IMR-90 (cell line): ENCODE measurements around the gene SH3RF2. TPM values are rescaled to one million over a fixed set of nuclear protein-coding genes. Genes with fewer than 3 reads are reported as not detected.
A peak's percentile ranks its signal among the peaks of the same experiment; 100 is the strongest.

Experiments
- ATAC-seq: fragments of 200-7000 bp; cut with Tn5 transposase; 2 replicates; pipeline ENCODE4 v1.9.1; 2020; ENCODE audit warnings: low read depth, mild to moderate bottlenecking, moderate library complexity
- BruUV-seq: library from RNA; stranded (reverse); fragments of 400-500 nt; replicated peaks from 2 replicates; lab custom pipeline; 2021; lab: Mats Ljungman, UMichigan
- CTCF ChIA-PET: fragments of 300-600 bp; formaldehyde crosslinking; extraction: SDS; loops from one replicate; lab custom pipeline; 2021; ENCODE audit warnings: antibody characterized with exemption; lab: Yijun Ruan, JAX
- POLR2A ChIA-PET: fragments of 300-600 bp; sonication (Branson Sonifier 250); formaldehyde crosslinking; loops from one replicate; lab custom pipeline; 2022; ENCODE audit warnings: antibody characterized with exemption; ENCODE audit not compliant: unreplicated experiment; lab: Charles Lee
- DNase-seq: peaks from one replicate; pipeline ENCODE4 v3.0.0; 2013
- H2AFZ ChIP-seq: replicated peaks from 2 replicates; pipeline ENCODE3; 2013; ENCODE audit warnings: low read length, mild to moderate bottlenecking; ENCODE audit not compliant: poor library complexity
- H2AK5ac ChIP-seq: 2 replicates; pipeline ENCODE4 v1.6.1; 2013; ENCODE audit warnings: low read depth, low read length, inconsistent platforms
- H2AK9ac ChIP-seq: replicated peaks from 2 replicates; pipeline ENCODE3; 2013; ENCODE audit warnings: mild to moderate bottlenecking, low read depth, low read length, moderate library complexity; ENCODE audit not compliant: poor library complexity
- H2BK120ac ChIP-seq: 2 replicates; pipeline ENCODE4 v1.6.1; 2013; ENCODE audit warnings: low read depth, low read length, inconsistent platforms
- H2BK15ac ChIP-seq: 3 replicates; pipeline ENCODE4 v1.6.1; 2013; ENCODE audit warnings: low read depth, low read length, inconsistent platforms
- H2BK20ac ChIP-seq: 2 replicates; pipeline ENCODE4 v1.6.1; 2013; ENCODE audit warnings: low read depth, mild to moderate bottlenecking, inconsistent platforms, low read length, moderate library complexity
- H2BK5ac ChIP-seq: 2 replicates; pipeline ENCODE4 v1.6.1; 2013; ENCODE audit warnings: mild to moderate bottlenecking, low read depth, low read length, inconsistent platforms; ENCODE audit not compliant: poor library complexity, severe bottlenecking
- H3K14ac ChIP-seq: replicated peaks from 2 replicates; pipeline ENCODE4 v1.6.1; 2013; ENCODE audit warnings: low read depth, low read length, inconsistent platforms
- H3K18ac ChIP-seq: 2 replicates; pipeline ENCODE4 v1.6.1; 2013; ENCODE audit warnings: low read depth, low read length, control low read depth
- H3K23ac ChIP-seq: 2 replicates; pipeline ENCODE4 v1.6.1; 2013; ENCODE audit warnings: low read depth, low read length, inconsistent platforms
- H3K27ac ChIP-seq: 2 replicates; pipeline ENCODE4 v1.5.1; 2013; ENCODE audit warnings: mild to moderate bottlenecking, control low read depth, low read length; ENCODE audit not compliant: insufficient read depth
- H3K27me3 ChIP-seq: 2 replicates; pipeline ENCODE4 v1.6.1; 2013; ENCODE audit warnings: low read length; ENCODE audit not compliant: control insufficient read depth, insufficient read depth
- H3K36me3 ChIP-seq: 2 replicates; pipeline ENCODE4 v1.6.1; 2013; ENCODE audit warnings: low read length, mixed read lengths; ENCODE audit not compliant: control insufficient read depth, insufficient read depth
- H3K4ac ChIP-seq: 2 replicates; pipeline ENCODE4 v1.6.1; 2013; ENCODE audit warnings: low read depth, low read length, inconsistent platforms
- H3K4me1 ChIP-seq: 2 replicates; pipeline ENCODE4 v1.6.1; 2013; ENCODE audit warnings: low read length, mixed read lengths; ENCODE audit not compliant: control insufficient read depth, insufficient read depth
- H3K4me2 ChIP-seq: 2 replicates; pipeline ENCODE4 v1.6.1; 2013; ENCODE audit warnings: low read depth, mild to moderate bottlenecking, control low read depth, low read length, moderate library complexity
- H3K4me3 ChIP-seq: 2 replicates; pipeline ENCODE4 v1.5.1; 2013; ENCODE audit warnings: low read depth, mild to moderate bottlenecking, control low read depth, low read length, moderate library complexity; ENCODE audit not compliant: insufficient read depth
- H3K56ac ChIP-seq: 2 replicates; pipeline ENCODE4 v1.6.1; 2013; ENCODE audit warnings: low read length, inconsistent platforms; ENCODE audit not compliant: insufficient read depth; ENCODE audit errors: extremely low read depth
- H3K79me1 ChIP-seq, 2 experiments: 2 replicates each; pipeline ENCODE4 v1.6.1; 2013; ENCODE audit warnings: low read length in 2 of 2, inconsistent platforms in 1 of 2, low read depth in 1 of 2
- H3K9ac ChIP-seq: 2 replicates; pipeline ENCODE4 v1.6.1; 2013; ENCODE audit warnings: low read depth, low read length, control low read depth
- H3K9me1 ChIP-seq: 2 replicates; pipeline ENCODE4 v1.6.1; 2013; ENCODE audit warnings: low read length, inconsistent platforms; ENCODE audit not compliant: insufficient read depth
- H3K9me3 ChIP-seq: 2 replicates; pipeline ENCODE4 v1.6.1; 2013; ENCODE audit warnings: low read length; ENCODE audit not compliant: control insufficient read depth, insufficient read depth
- H4K20me1 ChIP-seq: 2 replicates; pipeline ENCODE4 v1.6.1; 2013; ENCODE audit warnings: low read length, inconsistent platforms; ENCODE audit not compliant: insufficient read depth
- H4K5ac ChIP-seq: 2 replicates; pipeline ENCODE4 v1.6.1; 2013; ENCODE audit warnings: mild to moderate bottlenecking, low read depth, low read length, control low read depth
- H4K8ac ChIP-seq, 2 experiments: 2 replicates each; pipeline ENCODE4 v1.6.1; 2013; ENCODE audit warnings: low read depth in 2 of 2, low read length in 2 of 2, control low read depth in 1 of 2, inconsistent platforms in 1 of 2
- H4K91ac ChIP-seq: 2 replicates; pipeline ENCODE4 v1.6.1; 2013; ENCODE audit warnings: low read depth, low read length, inconsistent platforms; ENCODE audit not compliant: insufficient read depth
- CHD1 ChIP-seq: IDR thresholded peaks from 2 replicates; pipeline ENCODE4 v1.6.1; 2012; ENCODE audit warnings: low read depth, low read length, improper control_type of control experiment
- FOS ChIP-seq: fragments of 150-350 bp; IDR thresholded peaks from 2 replicates; pipeline ENCODE4 v1.6.1; 2016; ENCODE audit warnings: low read depth, low read length
- MAZ ChIP-seq: IDR thresholded peaks from 2 replicates; pipeline ENCODE4 v1.6.1; 2012; ENCODE audit warnings: low read depth, mild to moderate bottlenecking, low read length, improper control_type of control experiment, moderate library complexity, borderline replicate concordance
- POLR2A ChIP-seq: IDR thresholded peaks from 2 replicates; pipeline ENCODE4 v1.6.1; 2012; ENCODE audit warnings: mild to moderate bottlenecking, low read depth, low read length
- RAD21 ChIP-seq: IDR thresholded peaks from 2 replicates; pipeline ENCODE4 v1.6.1; 2012; ENCODE audit warnings: low read length, improper control_type of control experiment
- RCOR1 ChIP-seq: IDR thresholded peaks from 2 replicates; pipeline ENCODE4 v1.6.1; 2012; ENCODE audit warnings: mild to moderate bottlenecking, low read length, improper control_type of control experiment; ENCODE audit not compliant: insufficient replicate concordance
- SMC3 ChIP-seq: fragments of 150-350 bp; IDR thresholded peaks from 2 replicates; pipeline ENCODE4 v1.6.1; 2016; ENCODE audit warnings: low read depth, mild to moderate bottlenecking, antibody characterized with exemption, low read length, moderate library complexity
- whole genome bisulfite sequencing, 2 experiments: methylation state at CpG; one replicate each; pipeline versions ENCODE4 v1.1.5 to v1.1.7; 2013; ENCODE audit warnings: missing lambda C conversion rate in 2 of 2; ENCODE audit not compliant: insufficient read length in 1 of 2; ENCODE audit errors: extremely low coverage in 2 of 2; 5-methylcytosine and 5-hydroxymethylcytosine counted together
- dilution Hi-C: fragments of 300-500 bp; cut with HindIII; formaldehyde crosslinking; loops from one replicate; pipeline ENCODE4 v1.14.3; 2018; ENCODE audit warnings: low sequenced_read_pairs; ENCODE audit not compliant: unreplicated experiment
- in situ Hi-C: fragments of 300-500 bp; cut with MboI; formaldehyde crosslinking; loops from 3 replicates; pipeline ENCODE4 v1.14.3; 2019; ENCODE audit warnings: low sequenced_read_pairs, inconsistent platforms, mixed read lengths
- intact Hi-C: fragments of 100-400 bp; cut with micrococcal nuclease; formaldehyde crosslinking; loops from 2 replicates; pipeline ENCODE4 v1.10.0; 2022
- polyA plus RNA-seq, 3 experiments: library from polyadenylated mRNA; depleted of rRNA; stranded (reverse); fragments of >200 nt; gene quantifications; 2 replicates each; pipeline ENCODE4 v1.2.3, GENCODE V29; 2012; ENCODE audit warnings: low replicate concordance in 1 of 3
- total RNA-seq: library from RNA; depleted of rRNA; stranded (reverse); fragments of >200 nt; gene quantifications from 2 replicates; pipeline ENCODE4 v1.2.3, GENCODE V29; 2012

SH3RF2 gene
- total and polyA plus RNA-seq, 2 of the 4 experiments (the other 2 are of a cell fraction): 1.3 to 1.7 TPM

- Histone ChIP-seq H3K27me3 (no peaks in the 10 kb centered on the region), H3K4ac (no peak overlapping the region; the same call in 1 of the 2 replicates), H3K9me3 (no peaks in the 10 kb centered on the region), H3K4me3 (no peak overlapping the region), H3K18ac (no peak overlapping the region), H2BK120ac (no peak overlapping the region; the same call in 1 of the 2 replicates), H4K91ac (no peak overlapping the region; the same call in 1 of the 2 replicates), H4K20me1 (no peaks in the 10 kb centered on the region), H4K8ac (no peak overlapping the region), H3K36me3 (no peaks in the 10 kb centered on the region), H2AK5ac (no peak overlapping the region), H3K27ac (no peak overlapping the region), H3K4me2 (no peak overlapping the region), H3K9me1 (peaks cover 4% of the 10 kb centered on the region; the same call in 1 of the 2 replicates), H3K56ac (no peak overlapping the region), H2AK9ac (peak overlapping the region; percentile 7), H3K4me1 (peaks cover 4% of the 10 kb centered on the region), H2AFZ (no peak overlapping the region), H2BK15ac (no peak overlapping the region), H4K5ac (no peak overlapping the region), H3K9ac (no peak overlapping the region), H3K14ac (no peak overlapping the region), H3K79me1 (no peaks in the 10 kb centered on the region), H2BK20ac (no peak overlapping the region), H2BK5ac (no peak overlapping the region), H3K23ac (no peak overlapping the region)
- no peak for DNase-seq
- ChIA-PET POLR2A (interaction anchor here (0.7 kb wide), 1 partner anchor 1443 kb away, joined by 3 read pairs; no protein-coding TSS in a partner anchor), CTCF (interaction anchor here (1.2 kb wide), 1 partner anchor 66 kb away, joined by 4 read pairs; no protein-coding TSS in a partner anchor)
- 90% methylated on average over 2 of the region's 4 CpGs; no CpG with 5 or more reads in 1 of the 2 experiments for WGBS, 2 experiments
- in situ Hi-C loops (no loop called here), dilution Hi-C loops (no loop called here), intact Hi-C loops (loop anchor here (5.0 kb wide), 3 partner anchors 105 to 700 kb away; no protein-coding TSS in a partner anchor)
- ATAC-seq: no peak
- TF ChIP-seq RAD21 (no peak), POLR2A (no peak), SMC3 (no peak), CHD1 (no peak), RCOR1 (no peak), FOS (no peak), MAZ (no peak)
- no TSS peak for BruUV-seq
These were observed 111.0 kb downstream of the SH3RF2 start for GRCh38 chr5:146047396-146047795.
